Gastroesophageal sphincter (tissue), 4 donors: ENCODE data around the gene FADS6. TPM values are rescaled to one million over a fixed set of nuclear protein-coding genes. Genes with fewer than 3 reads are reported as not detected.

ENCODE experiments used
- ATAC-seq: fragments of 150-250 bp; one replicate; pipeline ENCODE4 v1.9.1; 2016; ENCODE audit warnings: mild to moderate bottlenecking, moderate library complexity
- H3K27ac ChIP-seq, 4 donors: fragments of 200-600 bp; sonication (generic) in 3 of 4; 1 replicate in 3 of 4; 2 replicates in 1 of 4; pipeline ENCODE4 v1.5.1; 2016 to 2019
- H3K27me3 ChIP-seq: fragments of 200-600 bp; sonication (generic); one replicate; pipeline ENCODE4 v1.5.1; 2019
- H3K36me3 ChIP-seq, 2 donors: fragments of 200-600 bp; sonication (generic); one replicate each; pipeline ENCODE4 v1.5.1; 2019; ENCODE audit warnings: control low read depth in 1 of 2
- H3K4me1 ChIP-seq, 3 donors: fragments of 200-600 bp; sonication (generic); 1 replicate in 2 of 3; 2 replicates in 1 of 3; pipeline ENCODE4 v1.5.1; 2016 to 2019; ENCODE audit warnings: control low read depth in 2 of 3
- H3K4me3 ChIP-seq, 2 donors: fragments of 200-600 bp; sonication (generic); one replicate each; pipeline ENCODE4 v1.5.1; 2019; ENCODE audit warnings: mild to moderate bottlenecking in 1 of 2, moderate library complexity in 1 of 2
- H3K9me3 ChIP-seq, 3 donors: fragments of 200-600 bp; sonication (generic); one replicate each; pipeline ENCODE4 v1.5.1; 2017 to 2019; ENCODE audit warnings: control low read depth in 2 of 3
- EP300 ChIP-seq: sonication (generic); formaldehyde crosslinking; IDR thresholded peaks from one replicate; pipeline ENCODE4 v1.6.1; 2017; ENCODE audit warnings: antibody characterized with exemption, mild to moderate bottlenecking
- POLR2A ChIP-seq, 2 donors: fragments of 450-650 bp; IDR thresholded peaks; one replicate each; pipeline ENCODE4 v1.6.1; 2017; ENCODE audit warnings: antibody characterized with exemption in 2 of 2, mild to moderate bottlenecking in 2 of 2, moderate library complexity in 1 of 2
- POLR2AphosphoS5 ChIP-seq: sonication (generic); formaldehyde crosslinking; IDR thresholded peaks from one replicate; pipeline ENCODE4 v1.6.1; 2017; ENCODE audit warnings: antibody characterized with exemption
- WGBS, 2 donors: methylation state at CpG; one replicate each; pipeline ENCODE4 v1.1.5; 2018; ENCODE audit warnings: low coverage in 1 of 2; 5-methylcytosine and 5-hydroxymethylcytosine counted together
- total RNA-seq, 4 donors: library from RNA; depleted of rRNA; stranded (reverse); fragments of >200 nt; gene quantifications; one replicate each; pipeline ENCODE4 v1.1.0, GENCODE V29; 2016
- TF ChIP-seq, protein P1 (sequence below), 4 experiments: fragments of 200-600 bp in 2 of 4; fragments of 450-650 bp in 2 of 4; sonication (generic) in 1 of 4; IDR thresholded peaks; one replicate each; pipeline ENCODE4 v1.5.1; 2017 to 2019; ENCODE audit warnings: antibody characterized with exemption in 4 of 4, mild to moderate bottlenecking in 2 of 4, moderate library complexity in 2 of 4

FADS6 gene
- total RNA-seq, 4 donors from 2014 or later: 0.37 TPM; not detected in 3

DNA sequence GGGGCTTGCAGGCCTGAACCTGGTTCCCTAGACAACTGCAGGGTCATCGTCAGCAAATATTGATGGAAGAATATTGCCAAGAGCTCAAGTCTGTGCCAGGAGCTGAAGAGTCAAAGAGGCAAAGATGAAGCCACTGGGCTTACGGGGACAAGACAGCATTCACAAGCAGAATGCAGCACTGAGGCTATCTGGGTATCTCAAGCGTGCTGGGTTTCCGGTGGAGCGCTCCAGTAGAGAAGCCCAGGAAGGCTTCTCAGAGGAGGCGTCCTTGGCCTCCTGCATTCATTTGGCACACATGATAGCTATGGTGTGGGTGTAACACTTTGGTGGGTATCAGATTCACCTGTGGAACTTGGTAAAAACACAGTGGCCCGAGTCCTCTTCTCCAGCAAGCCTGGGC lies 2.9 kb downstream of the FADS6 start:
- no peak for TF ChIP-seq POLR2AphosphoS5
- H3K36me3 ChIP-seq: no peaks in the 10 kb centered on the region
- ATAC-seq: no peak
- H3K9me3 ChIP-seq: no peaks in the 10 kb centered on the region
- no peak overlapping the region for H3K27ac ChIP-seq
- H3K4me1 ChIP-seq: peaks cover 0 to 13% (median 9%) of the 10 kb centered on the region in 3 donors
- peaks cover 84% of the 10 kb centered on the region for H3K27me3 ChIP-seq
- 94 to 100% methylated on average over 1 to 5 of the region's 7 CpGs for WGBS, 2 donors
- H3K4me3 ChIP-seq: no peak overlapping the region

DNA sequence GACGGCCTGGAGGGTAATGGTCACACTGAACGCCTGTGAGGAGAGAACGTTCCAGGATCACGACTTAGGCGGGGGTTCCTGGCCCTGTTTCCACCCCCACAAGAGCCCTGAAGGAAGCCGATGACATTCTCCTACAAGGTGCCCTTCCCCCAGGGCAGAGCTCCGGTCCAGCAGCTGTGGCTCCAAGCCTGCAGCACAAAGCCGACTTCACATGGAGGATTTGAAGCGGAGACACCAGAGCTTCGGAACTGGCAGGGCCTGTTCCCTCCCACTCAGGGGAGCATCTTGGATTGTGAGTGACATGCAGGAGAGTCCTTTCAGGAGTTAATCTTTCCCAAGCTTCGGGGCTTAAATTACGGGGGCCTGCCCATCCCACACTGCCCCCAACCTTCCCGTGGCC lies 5.0 kb downstream of the FADS6 start:
- TF ChIP-seq, protein P1, sequence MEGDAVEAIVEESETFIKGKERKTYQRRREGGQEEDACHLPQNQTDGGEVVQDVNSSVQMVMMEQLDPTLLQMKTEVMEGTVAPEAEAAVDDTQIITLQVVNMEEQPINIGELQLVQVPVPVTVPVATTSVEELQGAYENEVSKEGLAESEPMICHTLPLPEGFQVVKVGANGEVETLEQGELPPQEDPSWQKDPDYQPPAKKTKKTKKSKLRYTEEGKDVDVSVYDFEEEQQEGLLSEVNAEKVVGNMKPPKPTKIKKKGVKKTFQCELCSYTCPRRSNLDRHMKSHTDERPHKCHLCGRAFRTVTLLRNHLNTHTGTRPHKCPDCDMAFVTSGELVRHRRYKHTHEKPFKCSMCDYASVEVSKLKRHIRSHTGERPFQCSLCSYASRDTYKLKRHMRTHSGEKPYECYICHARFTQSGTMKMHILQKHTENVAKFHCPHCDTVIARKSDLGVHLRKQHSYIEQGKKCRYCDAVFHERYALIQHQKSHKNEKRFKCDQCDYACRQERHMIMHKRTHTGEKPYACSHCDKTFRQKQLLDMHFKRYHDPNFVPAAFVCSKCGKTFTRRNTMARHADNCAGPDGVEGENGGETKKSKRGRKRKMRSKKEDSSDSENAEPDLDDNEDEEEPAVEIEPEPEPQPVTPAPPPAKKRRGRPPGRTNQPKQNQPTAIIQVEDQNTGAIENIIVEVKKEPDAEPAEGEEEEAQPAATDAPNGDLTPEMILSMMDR (IDR thresholded peaks at IDR 0.05): no peak
- Histone ChIP-seq H3K27me3 (peaks cover 77% of the 10 kb centered on the region), H3K27ac (no peak overlapping the region), H3K4me3 (no peak overlapping the region), H3K9me3 (no peaks in the 10 kb centered on the region), H3K4me1 (peaks cover 0 to 7% (median 6%) of the 10 kb centered on the region in 3 donors), H3K36me3 (no peaks in the 10 kb centered on the region)
- ATAC-seq: no peak
- 48% methylated on average over 8 of the region's 13 CpGs; no CpG with 5 or more reads in 1 of the 2 donors for WGBS, 2 donors

GRCh38 chr17:74883241-74883745 lies 10.1 kb downstream of the FADS6 start:
- Histone ChIP-seq H3K9me3 (no peaks in the 10 kb centered on the region), H3K4me3 (no peak overlapping the region), H3K36me3 (no peaks in the 10 kb centered on the region), H3K27ac (no peak overlapping the region), H3K4me1 (no peaks in the 10 kb centered on the region), H3K27me3 (peaks cover 69% of the 10 kb centered on the region)
- 56 to 62% methylated on average over 3 to 9 of the region's 15 CpGs for WGBS, 2 donors
- no peak for TF ChIP-seq POLR2AphosphoS5
- no peak for TF ChIP-seq POLR2A (IDR thresholded peaks at IDR 0.05)
- TF ChIP-seq EP300: no peak
- TF ChIP-seq, protein P1 (IDR thresholded peaks at IDR 0.05): no peak
- ATAC-seq: no peak

DNA sequence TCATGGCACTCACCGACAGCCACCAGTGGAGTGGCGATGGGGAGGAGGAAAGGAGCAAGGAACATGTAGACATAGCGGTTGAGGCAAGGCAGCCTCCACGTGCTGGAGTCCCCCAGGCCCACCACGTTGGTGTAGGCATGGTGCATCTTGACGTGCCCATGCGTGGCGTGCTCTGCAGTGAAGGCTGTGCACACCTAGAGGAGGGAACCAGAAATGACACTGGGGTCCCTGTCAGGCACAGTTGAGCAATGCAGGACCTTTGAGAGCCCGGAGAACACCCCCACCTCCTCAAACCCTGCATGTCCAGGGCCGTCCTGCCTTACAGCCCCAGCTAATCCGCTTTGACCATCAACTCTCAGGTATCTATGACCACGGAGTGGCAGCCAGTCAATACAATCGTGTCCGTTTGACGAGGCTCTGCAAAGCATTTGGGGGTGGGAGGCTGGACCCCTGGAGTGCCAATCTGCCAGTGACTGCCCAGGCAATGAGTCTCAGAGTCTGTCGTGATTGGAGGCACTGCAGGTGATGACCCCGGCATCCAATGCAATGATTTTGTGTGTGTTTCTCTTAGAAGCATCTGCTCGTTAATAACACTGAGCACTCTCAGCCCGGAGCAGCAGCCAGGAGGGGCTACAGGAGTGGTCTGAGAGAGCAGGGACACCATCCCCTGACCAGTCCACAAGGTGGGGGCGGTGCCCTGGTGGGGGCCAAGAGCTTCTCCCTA lies 10.8 kb downstream of the FADS6 start:
- Histone ChIP-seq H3K27me3 (peaks cover 69% of the 10 kb centered on the region), H3K36me3 (no peaks in the 10 kb centered on the region), H3K27ac (no peak overlapping the region), H3K9me3 (no peaks in the 10 kb centered on the region), H3K4me3 (no peak overlapping the region), H3K4me1 (no peaks in the 10 kb centered on the region)
- TF ChIP-seq, protein P1 (IDR thresholded peaks at IDR 0.05): no peak
- TF ChIP-seq POLR2AphosphoS5: no peak
- TF ChIP-seq EP300: no peak
- no peak for TF ChIP-seq POLR2A (IDR thresholded peaks at IDR 0.05)
- no peak for ATAC-seq
- 80% methylated on average over 9 of the region's 20 CpGs; no CpG with 5 or more reads in 1 of the 2 donors for WGBS, 2 donors

DNA sequence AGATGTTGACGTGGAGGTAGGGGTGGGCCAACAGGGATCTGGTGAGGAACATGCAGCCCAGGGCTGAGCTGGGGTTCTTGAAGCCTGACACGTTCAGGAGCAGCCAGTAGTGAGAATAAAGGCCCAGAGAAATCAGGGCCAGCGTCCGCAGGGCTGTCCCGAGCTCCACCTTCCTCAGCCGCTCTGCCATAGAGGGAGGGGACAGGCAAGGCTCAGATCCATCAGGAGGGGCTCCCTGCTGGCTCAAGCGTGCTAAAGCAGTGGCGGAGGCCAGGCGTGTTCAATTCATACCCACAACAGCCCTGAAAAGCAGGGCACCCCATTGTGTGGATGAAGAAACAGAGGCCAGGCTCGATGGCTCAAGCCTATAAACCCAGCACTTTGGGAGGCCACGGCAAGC lies 12.4 kb downstream of the FADS6 start:
- Histone ChIP-seq H3K9me3 (no peaks in the 10 kb centered on the region), H3K4me3 (no peak overlapping the region), H3K27me3 (peaks cover 61% of the 10 kb centered on the region), H3K27ac (no peak overlapping the region), H3K36me3 (no peaks in the 10 kb centered on the region), H3K4me1 (no peaks in the 10 kb centered on the region)
- TF ChIP-seq EP300 (no peak), POLR2A (IDR thresholded peaks at IDR 0.05) (no peak), POLR2AphosphoS5 (no peak)
- TF ChIP-seq, protein P1 (IDR thresholded peaks at IDR 0.05): no peak
- WGBS, 2 donors: 73% methylated on average over 2 of the region's 11 CpGs; no CpG with 5 or more reads in 1 of the 2 donors
- no peak for ATAC-seq
